DOHH2 (cell line): ENCODE results near the gene IRF2BP1.

Experiments
- H3F3A ChIP-seq: fragments of 200-600 bp; sonication (generic), shearing (Covaris generic); 2 replicates; pipeline ENCODE4 v1.6.0; 2016; ENCODE audit warnings: antibody characterized with exemption, mild to moderate bottlenecking; ENCODE audit not compliant: control insufficient read depth, insufficient read depth
- H3K27ac ChIP-seq: fragments of 200-600 bp; sonication (generic); 2 replicates; pipeline ENCODE4 v1.5.1; 2014; ENCODE audit warnings: low read depth, mild to moderate bottlenecking, low read length, moderate library complexity
- H3K27me3 ChIP-seq: fragments of 200-600 bp; sonication (generic); 2 replicates; pipeline ENCODE4 v1.6.1; 2014; ENCODE audit warnings: mild to moderate bottlenecking, low read length, mixed read lengths; ENCODE audit not compliant: control insufficient read depth
- H3K36me3 ChIP-seq: fragments of 200-600 bp; sonication (generic); 2 replicates; pipeline ENCODE4 v1.6.1; 2014; ENCODE audit warnings: mild to moderate bottlenecking, low read length, moderate library complexity, mixed read lengths; ENCODE audit not compliant: control insufficient read depth
- H3K4me1 ChIP-seq: fragments of 200-600 bp; sonication (generic); 2 replicates; pipeline ENCODE4 v1.6.1; 2014; ENCODE audit warnings: mild to moderate bottlenecking, low read length, mixed read lengths; ENCODE audit not compliant: control insufficient read depth
- H3K4me2 ChIP-seq: fragments of 200-600 bp; sonication (generic); 2 replicates; pipeline ENCODE4 v1.6.0; 2014; ENCODE audit warnings: mild to moderate bottlenecking, low read length, moderate library complexity
- H3K4me3 ChIP-seq: fragments of 200-600 bp; sonication (generic); 2 replicates; pipeline ENCODE4 v1.5.1; 2014; ENCODE audit warnings: mild to moderate bottlenecking, low read length, mixed read lengths
- H3K79me2 ChIP-seq: fragments of 200-600 bp; sonication (generic); 2 replicates; pipeline ENCODE4 v1.6.1; 2014; ENCODE audit warnings: mild to moderate bottlenecking, low read length, mixed read lengths; ENCODE audit not compliant: control insufficient read depth
- H3K9me2 ChIP-seq: fragments of 200-600 bp; sonication (generic); replicated peaks from 2 replicates; pipeline ENCODE4 v1.6.1; 2014; ENCODE audit warnings: mild to moderate bottlenecking, low read length, mixed read lengths; ENCODE audit not compliant: control insufficient read depth
- H3K9me3 ChIP-seq: fragments of 200-600 bp; sonication (generic); 2 replicates; pipeline ENCODE4 v1.6.1; 2014; ENCODE audit warnings: antibody characterized with exemption, low read length, mixed read lengths; ENCODE audit not compliant: control insufficient read depth, insufficient read depth
- H4K20me1 ChIP-seq: fragments of 200-600 bp; sonication (generic); 2 replicates; pipeline ENCODE4 v1.6.0; 2014; ENCODE audit warnings: low read depth, mild to moderate bottlenecking, antibody characterized with exemption, low read length, moderate library complexity; ENCODE audit not compliant: control insufficient read depth, insufficient read depth
- EZH2phosphoT487 ChIP-seq: fragments of 200-600 bp; sonication (generic); IDR thresholded peaks from 2 replicates; pipeline ENCODE4 v1.6.1; 2017; ENCODE audit warnings: borderline replicate concordance, mild to moderate bottlenecking, antibody characterized with exemption, low read length, moderate library complexity, mixed read lengths
- TF ChIP-seq, protein P1 (sequence below): fragments of 200-600 bp; sonication (generic); IDR thresholded peaks from one replicate; pipeline ENCODE4 v1.5.1; 2014; ENCODE audit warnings: antibody characterized with exemption, mild to moderate bottlenecking, low read depth, low read length; ENCODE audit not compliant: poor library complexity, severe bottlenecking

Gene IRF2BP1

DNA sequence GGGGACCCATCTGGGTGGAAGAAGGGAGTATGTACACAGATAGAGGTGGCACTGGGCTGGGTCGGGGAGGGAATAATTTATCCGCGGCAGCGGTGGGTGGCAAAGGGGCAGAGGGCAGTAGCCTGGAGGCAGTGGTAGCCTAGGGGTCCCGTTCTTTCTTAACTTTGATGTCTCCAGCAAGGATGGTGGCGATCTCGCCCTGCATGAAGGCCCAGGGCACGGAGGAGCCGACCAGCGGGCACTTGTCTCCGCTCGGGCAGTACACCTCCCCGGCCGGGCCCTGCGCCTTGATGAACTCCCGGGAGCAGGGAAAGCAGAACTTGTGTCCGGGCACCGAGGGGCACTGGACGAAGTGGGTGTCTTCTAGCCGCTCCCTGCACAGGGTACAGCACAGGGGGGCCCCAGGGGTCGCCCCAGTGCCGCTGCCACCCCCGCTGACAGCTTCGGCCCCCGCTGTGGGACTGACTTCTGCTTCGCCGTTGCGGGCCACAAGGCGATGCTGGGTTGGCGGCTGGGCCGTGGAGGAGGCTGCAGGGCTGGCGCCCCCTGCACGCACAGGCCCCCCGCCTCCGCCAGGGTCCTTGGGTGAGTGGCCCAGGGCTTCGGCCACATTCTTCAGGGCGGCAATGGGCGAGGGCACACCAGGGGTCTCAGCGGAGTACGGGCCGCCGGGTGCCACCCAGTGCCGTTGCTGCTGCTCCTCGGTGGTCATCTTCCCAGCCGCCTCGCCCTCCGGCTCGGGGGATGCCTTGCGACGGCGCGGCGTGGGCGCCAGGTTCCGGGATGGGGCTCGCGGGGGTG is 1.9 kb downstream of the IRF2BP1 start:
- H3K27ac ChIP-seq: no peak overlapping the region
- peaks cover 4% of the 10 kb centered on the region; the same call in 1 of the 2 replicates for H3F3A ChIP-seq
- peaks cover 29% of the 10 kb centered on the region for H3K36me3 ChIP-seq
- H4K20me1 ChIP-seq: peaks cover 20% of the 10 kb centered on the region; the same call in 1 of the 2 replicates
- H3K4me1 ChIP-seq: peaks cover 31% of the 10 kb centered on the region
- H3K79me2 ChIP-seq: peaks cover 32% of the 10 kb centered on the region
- peak overlapping the region; percentile 82; the same call in 1 of the 2 replicates for H3K4me3 ChIP-seq
- no peak for TF ChIP-seq EZH2phosphoT487
- TF ChIP-seq, protein P1, sequence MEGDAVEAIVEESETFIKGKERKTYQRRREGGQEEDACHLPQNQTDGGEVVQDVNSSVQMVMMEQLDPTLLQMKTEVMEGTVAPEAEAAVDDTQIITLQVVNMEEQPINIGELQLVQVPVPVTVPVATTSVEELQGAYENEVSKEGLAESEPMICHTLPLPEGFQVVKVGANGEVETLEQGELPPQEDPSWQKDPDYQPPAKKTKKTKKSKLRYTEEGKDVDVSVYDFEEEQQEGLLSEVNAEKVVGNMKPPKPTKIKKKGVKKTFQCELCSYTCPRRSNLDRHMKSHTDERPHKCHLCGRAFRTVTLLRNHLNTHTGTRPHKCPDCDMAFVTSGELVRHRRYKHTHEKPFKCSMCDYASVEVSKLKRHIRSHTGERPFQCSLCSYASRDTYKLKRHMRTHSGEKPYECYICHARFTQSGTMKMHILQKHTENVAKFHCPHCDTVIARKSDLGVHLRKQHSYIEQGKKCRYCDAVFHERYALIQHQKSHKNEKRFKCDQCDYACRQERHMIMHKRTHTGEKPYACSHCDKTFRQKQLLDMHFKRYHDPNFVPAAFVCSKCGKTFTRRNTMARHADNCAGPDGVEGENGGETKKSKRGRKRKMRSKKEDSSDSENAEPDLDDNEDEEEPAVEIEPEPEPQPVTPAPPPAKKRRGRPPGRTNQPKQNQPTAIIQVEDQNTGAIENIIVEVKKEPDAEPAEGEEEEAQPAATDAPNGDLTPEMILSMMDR: no peak
- no peaks in the 10 kb centered on the region for H3K9me3 ChIP-seq
- no peaks in the 10 kb centered on the region for H3K9me2 ChIP-seq
- no peaks in the 10 kb centered on the region for H3K27me3 ChIP-seq
- H3K4me2 ChIP-seq: peak overlapping the region; percentile 97

DNA sequence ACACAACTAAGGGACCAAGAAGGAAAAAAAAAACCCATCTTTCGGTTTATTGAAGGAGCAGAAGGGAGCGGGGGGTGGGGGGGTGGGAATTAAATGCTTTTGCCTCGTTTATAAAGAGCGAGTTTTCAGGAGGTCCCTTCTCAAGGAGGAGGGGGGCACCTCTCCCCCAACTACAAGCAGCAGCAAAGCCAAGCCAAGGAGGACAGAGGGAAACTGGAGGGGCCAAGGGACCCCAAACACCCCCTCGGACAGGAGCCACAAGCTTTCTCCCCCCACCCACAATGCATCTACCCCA is 2.4 kb downstream of the IRF2BP1 start:
- Histone ChIP-seq H3K36me3 (peaks cover 29% of the 10 kb centered on the region), H3K4me3 (peak overlapping the region; percentile 35; the same call in 1 of the 2 replicates), H3K27me3 (no peaks in the 10 kb centered on the region), H3K9me3 (no peaks in the 10 kb centered on the region), H3K4me1 (peaks cover 31% of the 10 kb centered on the region), H3F3A (peaks cover 4% of the 10 kb centered on the region; the same call in 1 of the 2 replicates), H3K9me2 (no peaks in the 10 kb centered on the region), H4K20me1 (peaks cover 20% of the 10 kb centered on the region; the same call in 1 of the 2 replicates), H3K27ac (no peak overlapping the region), H3K79me2 (peaks cover 32% of the 10 kb centered on the region), H3K4me2 (peak overlapping the region; percentile 97)
- no peak for TF ChIP-seq EZH2phosphoT487
- TF ChIP-seq, protein P1: no peak

DNA sequence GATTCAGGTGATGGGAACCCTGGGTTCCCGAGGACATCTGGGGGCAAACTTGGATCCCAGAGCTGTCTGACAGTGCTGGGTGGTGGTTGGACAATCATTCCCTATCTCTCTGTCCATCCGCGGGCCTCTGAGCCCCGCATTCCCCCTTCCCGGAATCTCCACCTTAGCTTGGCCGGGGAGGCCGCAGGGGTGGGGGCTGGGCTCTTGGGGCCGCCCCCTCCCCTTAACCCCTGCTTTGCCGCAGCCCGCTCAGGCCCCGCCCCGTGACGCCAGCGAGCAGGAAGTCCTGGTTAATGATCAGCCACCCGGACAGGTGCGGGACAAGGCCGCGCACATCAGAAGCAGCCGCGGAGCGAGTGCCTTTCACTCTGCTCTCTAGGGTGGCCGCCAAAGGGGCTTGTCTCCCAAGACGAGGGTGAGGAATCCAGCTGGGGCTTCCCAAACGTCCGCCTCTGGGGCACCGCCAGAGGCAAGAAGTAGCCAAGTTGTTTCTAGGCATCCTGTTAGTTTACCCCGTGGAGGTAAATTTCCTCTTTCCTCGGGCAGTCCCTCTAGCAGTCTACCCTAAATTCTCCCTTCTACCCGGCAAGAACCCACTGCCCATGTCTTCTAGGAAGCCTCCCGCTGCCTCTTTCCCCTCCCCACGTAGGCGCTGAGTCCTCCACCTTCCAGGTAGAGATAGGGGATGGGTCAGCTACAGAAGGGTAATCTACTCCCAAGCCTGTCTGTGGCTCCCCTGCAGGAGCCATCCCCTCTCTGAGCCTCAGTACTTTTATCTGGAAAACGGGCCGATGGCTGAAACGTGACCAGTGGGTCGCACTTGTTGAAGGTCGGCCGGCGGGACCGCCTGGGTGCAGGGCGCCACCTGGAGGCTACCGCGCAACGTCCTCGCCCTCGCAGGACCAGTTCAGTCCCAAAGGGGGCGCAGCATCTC is 3.0 kb downstream of the IRF2BP1 start:
- H3K4me1 ChIP-seq: peaks cover 31% of the 10 kb centered on the region
- H3K79me2 ChIP-seq: peaks cover 32% of the 10 kb centered on the region
- H4K20me1 ChIP-seq: peaks cover 20% of the 10 kb centered on the region; the same call in 1 of the 2 replicates
- no peaks in the 10 kb centered on the region for H3K9me3 ChIP-seq
- no peak overlapping the region for H3K27ac ChIP-seq
- no peak for TF ChIP-seq EZH2phosphoT487
- TF ChIP-seq, protein P1: peak; percentile 99
- peaks cover 2% of the 10 kb centered on the region; the same call in 1 of the 2 replicates for H3K27me3 ChIP-seq
- peaks cover 29% of the 10 kb centered on the region for H3K36me3 ChIP-seq
- H3F3A ChIP-seq: peaks cover 4% of the 10 kb centered on the region; the same call in 1 of the 2 replicates
- H3K9me2 ChIP-seq: no peaks in the 10 kb centered on the region
- H3K4me2 ChIP-seq: peak overlapping the region; percentile 64
- H3K4me3 ChIP-seq: peak overlapping the region; percentile 56
